NCI-H446 treated with DMSO at 0.1 percent for 48 hours (cell line): Measurements from ENCODE around the gene ALK.

ENCODE experiments used
- DNase-seq: peaks from one replicate; lab custom pipeline; 2025; lab: John Stamatoyannopoulos, UW

The ALK gene

GRCh38 chr2:29314816-29315571, 606.4 kb downstream of the ALK start:
- no peak for DNase-seq

GRCh38 chr2:29311458-29311857, 609.9 kb downstream of the ALK start:
- DNase-seq, result no peak

GRCh38 chr2:29310650-29311348, 610.6 kb downstream of the ALK start:
- no peak for DNase-seq

GRCh38 chr2:29309090-29310029, 612.0 kb downstream of the ALK start:
- peak; percentile 22 for DNase-seq

- no peak for DNase-seq
Measured at GRCh38 chr2:29308366-29308765, 613.0 kb downstream of the ALK start.

GRCh38 chr2:29307519-29307918, 613.9 kb downstream of the ALK start:
- no peak for DNase-seq

- DNase-seq, result no peak
Measured at GRCh38 chr2:29305762-29306161, 615.6 kb downstream of the ALK start.

GRCh38 chr2:29304399-29305060, 616.9 kb downstream of the ALK start:
- DNase-seq, result no peak

GRCh38 chr2:29296585-29296984, 624.8 kb downstream of the ALK start:
- DNase-seq, result no peak

GRCh38 chr2:29295845-29296244, 625.5 kb downstream of the ALK start:
- peak; percentile 22 for DNase-seq

- DNase-seq, result no peak
Measured at GRCh38 chr2:29293830-29294438, 627.5 kb downstream of the ALK start.

GRCh38 chr2:29290293-29291047, 630.9 kb downstream of the ALK start:
- no peak for DNase-seq

GRCh38 chr2:29284671-29285070, 636.7 kb downstream of the ALK start:
- DNase-seq, result no peak

GRCh38 chr2:29281916-29282247, 639.5 kb downstream of the ALK start:
- no peak for DNase-seq

GRCh38 chr2:29281086-29281915, 640.1 kb downstream of the ALK start:
- peak; percentile 63 for DNase-seq

- DNase-seq, result no peak
Measured at GRCh38 chr2:29278966-29279365, 642.4 kb downstream of the ALK start.

- DNase-seq, result no peak
Measured at GRCh38 chr2:29276151-29276550, 645.2 kb downstream of the ALK start.

- no peak for DNase-seq
Measured at GRCh38 chr2:29275186-29275585, 646.2 kb downstream of the ALK start.

- DNase-seq, result no peak
Measured at GRCh38 chr2:29273685-29274611, 647.4 kb downstream of the ALK start.
